ENCODE data around the gene ZG16B. TPM values are rescaled to one million over a fixed set of nuclear protein-coding genes. Genes with fewer than 3 reads are reported as not detected.

ZG16B gene
- total and polyA plus RNA-seq, 2 donors (not counting 1 experiment from before 2014, with no cell fraction given): not detected

- DNase-seq (ENCODE audit: low read depth in 2 of 2): no peak
- H3K4me1 ChIP-seq (ENCODE audit: control insufficient read depth, extremely low read depth, insufficient read depth, low read length): peaks cover 7% of the 10 kb centered on the region
- no peak overlapping the region for H3K9ac ChIP-seq (ENCODE audit: insufficient read depth, low read length)
- H2AFZ ChIP-seq (ENCODE audit: low read length): no peak overlapping the region
- H3K4me3 ChIP-seq (replicated peaks in 1 of 4; ENCODE audit: control extremely low read depth in 1 of 4, insufficient read depth in 1 of 4, low read depth in 3 of 4, low read length in 4 of 4): no peak overlapping the region
- TF ChIP-seq EZH2 (IDR thresholded peaks at IDR 0.05; ENCODE audit: low read length, missing control alignments): no peak
- TF ChIP-seq CTCF (conservative IDR thresholded peaks at IDR 0.05 in 1 of 2, IDR thresholded peaks at IDR 0.05 in 1 of 2; ENCODE audit: low read depth in 1 of 2, low read length in 2 of 2): no peak
- H3K36me3 ChIP-seq (ENCODE audit: control insufficient read depth, insufficient read depth, low read length): no peaks in the 10 kb centered on the region
- no peaks in the 10 kb centered on the region for H4K20me1 ChIP-seq (ENCODE audit: control insufficient read depth, extremely low read depth, insufficient read depth, low read length)
- H3K27me3 ChIP-seq (ENCODE audit: control insufficient read depth, insufficient read depth, low read length): no peaks in the 10 kb centered on the region
- no peak overlapping the region for H3K27ac ChIP-seq (ENCODE audit: insufficient read depth, low read length)
- no peak overlapping the region for H3K4me2 ChIP-seq (ENCODE audit: extremely low read depth, insufficient read depth, low read length)
- H3K9me3 ChIP-seq (ENCODE audit: control insufficient read depth, insufficient read depth, low read depth, low read length): no peaks in the 10 kb centered on the region
- no peaks in the 10 kb centered on the region for H3K79me2 ChIP-seq (ENCODE audit: control insufficient read depth, insufficient read depth, low read length)
Observed at GRCh38 chr16:2839650-2840450, 9.7 kb downstream of the ZG16B start.

- Histone ChIP-seq H4K20me1 (ENCODE audit: control insufficient read depth, extremely low read depth, insufficient read depth, low read length) (no peaks in the 10 kb centered on the region), H3K9me3 (ENCODE audit: control insufficient read depth, insufficient read depth, low read depth, low read length) (no peaks in the 10 kb centered on the region)
- no peak for DNase-seq (ENCODE audit: low read depth in 2 of 2)
Observed at GRCh38 chr16:2840914-2841313, 10.8 kb downstream of the ZG16B start.

More at GRCh38 chr16:2840914-2841313, 10.8 kb downstream of the ZG16B start:
- no peak overlapping the region for H3K27ac ChIP-seq (ENCODE audit: insufficient read depth, low read length)
- H3K27me3 ChIP-seq (ENCODE audit: control insufficient read depth, insufficient read depth, low read length): no peaks in the 10 kb centered on the region
- no peak for TF ChIP-seq CTCF (conservative IDR thresholded peaks at IDR 0.05 in 1 of 2, IDR thresholded peaks at IDR 0.05 in 1 of 2; ENCODE audit: low read depth in 1 of 2, low read length in 2 of 2)
- TF ChIP-seq EZH2 (IDR thresholded peaks at IDR 0.05; ENCODE audit: low read length, missing control alignments): no peak
- no peak overlapping the region for H2AFZ ChIP-seq (ENCODE audit: low read length)
- no peak overlapping the region for H3K9ac ChIP-seq (ENCODE audit: insufficient read depth, low read length)
- H3K79me2 ChIP-seq (ENCODE audit: control insufficient read depth, insufficient read depth, low read length): no peaks in the 10 kb centered on the region
- H3K4me1 ChIP-seq (ENCODE audit: control insufficient read depth, extremely low read depth, insufficient read depth, low read length): peaks cover 4% of the 10 kb centered on the region
- H3K36me3 ChIP-seq (ENCODE audit: control insufficient read depth, insufficient read depth, low read length): no peaks in the 10 kb centered on the region
- H3K4me2 ChIP-seq (ENCODE audit: extremely low read depth, insufficient read depth, low read length): no peak overlapping the region
- H3K4me3 ChIP-seq (replicated peaks in 1 of 4; ENCODE audit: control extremely low read depth in 1 of 4, insufficient read depth in 1 of 4, low read depth in 3 of 4, low read length in 4 of 4): no peak overlapping the region
